Left cardiac atrium (tissue), 4 donors: ENCODE data around the gene TMEM86A. TPM values are rescaled to one million over a fixed set of nuclear protein-coding genes. Genes with fewer than 3 reads are reported as not detected.
A peak's percentile ranks its signal among the peaks of the same experiment; 100 is the strongest.
"Not testable (repeated sequence)": the region's sequence is repeated elsewhere in the genome, so short reads cannot be mapped to it uniquely, and the experiment has no call there.

Experiments
- ATAC-seq, 2 donors: fragments of 200-7000 bp; cut with Tn5 transposase; one replicate each; pipeline ENCODE4 v1.9.1; 2020; ENCODE audit warnings: mild to moderate bottlenecking in 2 of 2, moderate library complexity in 2 of 2
- DNase-seq: peaks from one replicate; pipeline ENCODE4 v3.0.0-alpha.2; 2020
- intact Hi-C, 2 donors: fragments of 100-400 bp; cut with DNase I; formaldehyde crosslinking; loops; one replicate each; pipeline versions ENCODE4 v1.14.1 to v1.15.1; 2022 to 2023
- long read RNA-seq: library from polyadenylated mRNA; unstranded; transcript quantifications from one replicate; pipeline ENCODE4 v2.0.0, GENCODE V29; 2021
- total RNA-seq, 2 donors: library from RNA; stranded (reverse); fragmentation: NEBNext Ultra II Directional; extraction: Animal tissue kit (Norgen Biotek cat#: 25700); gene quantifications; one replicate each; pipeline ENCODE4 v1.2.1, GENCODE V29; 2021
- donor health status: DM: no; HTN: yes; CAD: no.
- donor health status: DM: no; HTN: yes; CAD: no; lungs with severe emphysema.
- donor health status: DM: yes; HTN: yes; CAD: no.
- donor health status: Dilated cardiomyopathy.

Gene TMEM86A, protein sequence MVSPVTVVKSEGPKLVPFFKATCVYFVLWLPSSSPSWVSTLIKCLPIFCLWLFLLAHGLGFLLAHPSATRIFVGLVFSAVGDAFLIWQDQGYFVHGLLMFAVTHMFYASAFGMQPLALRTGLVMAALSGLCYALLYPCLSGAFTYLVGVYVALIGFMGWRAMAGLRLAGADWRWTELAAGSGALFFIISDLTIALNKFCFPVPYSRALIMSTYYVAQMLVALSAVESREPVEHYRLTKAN
- total RNA-seq, result 1 to 10 TPM; 3.9 to 4.8 TPM
- long read RNA-seq, partial matches to known transcripts, result 0 of 4 reads
- long read RNA-seq, other reads (novel, unspliced or antisense), result 2 of 4 reads

DNA sequence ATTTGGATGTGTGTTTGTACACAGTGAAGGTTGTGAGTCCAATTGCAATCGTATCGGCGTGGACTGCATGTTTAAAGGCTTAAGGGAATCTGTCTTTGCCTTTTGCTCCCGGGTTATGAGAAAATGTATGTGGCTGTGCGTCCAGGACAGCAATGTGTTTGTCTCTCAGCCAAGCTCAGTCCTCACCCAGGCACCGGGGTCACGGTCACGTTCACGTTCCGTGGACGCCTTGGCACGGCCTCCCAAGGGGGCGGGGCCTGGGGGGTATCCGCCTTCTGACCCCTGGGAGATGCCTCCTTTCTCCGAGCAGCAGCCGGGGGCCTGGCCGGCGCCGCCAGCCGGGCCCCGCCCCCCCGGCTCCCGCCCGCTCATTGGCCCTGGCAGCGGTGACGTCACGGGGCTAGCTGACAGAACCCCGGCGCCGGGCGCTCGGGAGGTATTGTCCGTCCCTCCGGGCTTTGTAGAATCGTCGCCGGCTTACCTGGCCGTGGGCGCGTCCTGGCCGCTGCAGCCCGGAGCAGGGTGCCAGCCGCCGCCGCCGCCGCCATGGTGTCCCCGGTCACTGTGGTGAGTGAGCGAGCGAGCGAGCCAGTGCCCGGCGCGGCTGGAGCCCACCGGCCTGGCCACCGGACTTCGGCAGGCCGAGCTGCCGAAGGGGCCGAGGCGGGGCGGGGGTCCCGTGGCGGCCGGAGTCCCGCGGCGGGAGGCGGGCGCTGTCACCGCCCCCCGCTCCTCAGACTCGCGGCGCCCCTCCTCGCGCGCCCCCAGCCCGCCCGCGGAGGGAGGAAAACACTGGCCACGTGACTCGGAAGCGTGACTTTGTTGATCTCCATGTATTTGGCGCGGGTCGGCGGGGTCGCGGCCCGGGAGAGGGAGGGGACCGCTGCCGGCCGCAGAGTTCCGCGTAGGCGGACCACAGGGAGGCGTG lies at the start of gene TMEM86A:
TSS of gene TMEM86A (plus strand) at position 439 of the 928 bp plus-strand sequence. CDS start at position 547, 108 bp downstream.
- DNase-seq (peak; percentile 96), ATAC-seq (peak; percentile 96 to 97)
- intact Hi-C loops, result loop anchor here in 1 of 2 donors (5.0 kb wide), 1 partner anchor 66 kb away; the partner anchor contains the start of gene SPTY2D1

GRCh38 chr11:18650353-18650752 lies 48.2 kb upstream of the TMEM86A start:
- ATAC-seq (no peak), DNase-seq (no peak)
- intact Hi-C loops, result no loop called here

DNA sequence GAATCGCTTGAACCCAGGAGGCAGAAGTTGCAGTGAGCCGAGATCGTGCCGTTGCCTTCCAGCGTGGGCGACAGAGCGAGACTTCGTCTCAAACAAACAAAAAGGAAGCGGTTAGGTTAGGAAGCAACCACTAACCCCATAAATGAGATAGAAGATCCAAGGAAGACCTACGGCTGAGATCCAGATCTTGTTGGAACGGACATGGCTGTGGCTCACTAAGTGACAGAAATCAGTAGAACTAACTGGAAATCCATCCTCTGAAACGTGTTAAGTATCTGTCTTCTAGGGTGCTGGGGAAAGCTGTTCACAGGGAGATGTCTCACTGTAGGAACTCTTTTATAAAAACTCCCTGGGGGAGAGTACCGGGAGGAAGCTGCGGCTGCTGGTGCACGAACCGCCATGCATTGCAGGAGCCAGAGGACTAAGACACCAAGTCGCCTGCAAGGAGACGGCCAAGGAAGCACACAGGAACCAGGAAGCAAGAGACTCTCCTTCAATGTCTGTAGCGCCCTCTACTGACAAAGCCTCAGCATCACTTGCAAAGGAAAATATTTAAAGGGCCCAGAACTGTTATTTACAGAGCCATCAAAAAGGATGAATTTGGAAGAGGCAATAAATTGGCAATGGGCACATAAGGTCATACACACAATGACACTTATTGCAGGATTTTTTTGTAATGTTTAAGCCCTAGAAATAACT lies 47.6 kb upstream of the TMEM86A start:
- DNase-seq, result no peak
- intact Hi-C loops, result no loop called here
- peak; percentile 23 for ATAC-seq

DNA sequence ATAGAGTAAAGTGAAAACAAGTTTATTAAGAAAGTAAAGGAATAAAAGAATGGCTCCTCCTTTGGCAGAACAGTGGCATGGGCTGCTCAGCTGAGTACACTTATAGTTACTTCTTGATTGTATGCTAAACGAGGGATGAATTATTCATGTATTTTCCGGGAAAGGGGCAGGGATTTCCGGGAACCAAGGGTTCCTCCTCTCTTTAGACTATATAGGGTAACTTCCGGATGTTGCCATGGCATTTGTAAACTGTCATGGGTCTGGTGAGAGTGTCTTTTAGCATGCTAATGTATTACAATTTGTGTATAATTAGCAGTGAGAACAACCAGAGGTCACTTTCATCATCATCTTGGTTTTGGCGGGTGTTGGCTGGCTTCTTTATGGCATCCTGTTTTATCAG lies 40.9 kb upstream of the TMEM86A start:
- intact Hi-C loops, result no loop called here
- DNase-seq (no peak), ATAC-seq (no peak)

- ATAC-seq, intact Hi-C loops, DNase-seq: not testable (repeated sequence)
Measured at GRCh38 chr11:18665353-18665872, 33.2 kb upstream of the TMEM86A start.

DNA sequence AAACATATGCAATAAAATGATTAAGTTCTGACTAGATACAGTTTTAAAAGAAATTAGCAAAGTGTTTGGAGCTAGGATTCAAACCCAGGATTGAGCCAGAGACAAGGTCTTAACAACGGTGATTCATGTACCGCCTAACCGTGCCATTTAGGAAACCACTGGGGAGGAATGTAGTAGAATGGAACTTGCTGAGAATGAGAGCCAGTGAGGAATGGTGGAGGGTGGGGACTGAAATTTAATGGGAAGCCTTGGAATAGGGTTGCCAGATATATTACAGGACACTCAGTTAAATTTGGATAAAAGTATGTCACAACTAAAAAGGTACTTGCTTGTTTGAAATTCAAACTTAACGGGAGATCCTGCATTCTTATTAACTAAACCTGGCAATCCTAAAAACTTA lies 30.4 kb upstream of the TMEM86A start:
- ATAC-seq (no peak), DNase-seq (no peak)
- intact Hi-C loops, result no loop called here

DNA sequence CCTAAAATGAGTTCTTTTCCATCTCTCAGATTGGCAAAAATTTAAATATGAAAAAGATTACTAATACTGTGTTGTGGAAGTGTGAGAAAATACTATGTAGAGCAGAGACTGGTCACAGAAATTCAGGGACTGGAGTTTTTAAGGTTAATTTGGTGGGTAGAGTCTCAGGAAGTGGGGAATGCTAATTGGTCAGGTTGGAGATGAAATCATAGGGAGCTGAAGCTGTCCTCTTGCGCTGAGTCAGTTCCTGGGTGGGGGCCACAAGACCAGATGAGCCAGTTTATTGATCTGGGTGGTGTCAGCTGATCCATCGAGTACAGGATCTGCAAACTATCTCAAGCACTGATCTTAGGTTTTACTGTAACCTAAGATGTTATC lies 29.4 kb upstream of the TMEM86A start:
- DNase-seq (no peak), ATAC-seq (no peak)
- intact Hi-C loops, result no loop called here

DNA sequence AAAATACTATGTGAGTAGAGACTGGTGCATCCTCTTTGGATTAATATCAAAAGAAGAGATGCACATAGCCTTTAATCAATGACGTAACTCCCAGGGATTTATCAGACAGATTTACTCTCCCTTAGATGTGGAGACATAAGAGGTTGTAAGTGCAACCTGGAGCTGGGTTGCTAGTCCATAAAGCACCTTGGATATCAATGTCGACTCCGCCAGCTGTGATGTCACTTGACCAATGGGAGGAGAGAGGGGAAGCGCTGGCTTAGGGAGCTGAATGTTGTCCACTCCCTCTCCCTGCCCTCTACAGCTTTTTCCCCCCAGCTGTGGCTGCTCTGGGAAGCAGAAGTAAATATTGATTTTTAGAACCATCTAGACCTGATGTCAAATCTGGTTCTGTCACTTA lies 28.9 kb upstream of the TMEM86A start:
- intact Hi-C loops, result no loop called here
- ATAC-seq, result no peak
- no peak for DNase-seq

- DNase-seq, result no peak
- no peak for ATAC-seq
- intact Hi-C loops, result no loop called here
Measured at GRCh38 chr11:18671246-18671645, 27.3 kb upstream of the TMEM86A start.

GRCh38 chr11:18672209-18672608 lies 26.4 kb upstream of the TMEM86A start:
- intact Hi-C loops, DNase-seq: not testable (repeated sequence)
- ATAC-seq, result peak in 1 of 2 donors; percentile 47

- intact Hi-C loops, result no loop called here
- no peak for ATAC-seq
- no peak for DNase-seq
Measured at GRCh38 chr11:18676803-18677202, 21.8 kb upstream of the TMEM86A start.

GRCh38 chr11:18677560-18677959 lies 21.0 kb upstream of the TMEM86A start:
- intact Hi-C loops, result no loop called here
- ATAC-seq (no peak), DNase-seq (no peak)

- DNase-seq, intact Hi-C loops, ATAC-seq: not testable (repeated sequence)
Measured at GRCh38 chr11:18681949-18682348, 16.6 kb upstream of the TMEM86A start.

DNA sequence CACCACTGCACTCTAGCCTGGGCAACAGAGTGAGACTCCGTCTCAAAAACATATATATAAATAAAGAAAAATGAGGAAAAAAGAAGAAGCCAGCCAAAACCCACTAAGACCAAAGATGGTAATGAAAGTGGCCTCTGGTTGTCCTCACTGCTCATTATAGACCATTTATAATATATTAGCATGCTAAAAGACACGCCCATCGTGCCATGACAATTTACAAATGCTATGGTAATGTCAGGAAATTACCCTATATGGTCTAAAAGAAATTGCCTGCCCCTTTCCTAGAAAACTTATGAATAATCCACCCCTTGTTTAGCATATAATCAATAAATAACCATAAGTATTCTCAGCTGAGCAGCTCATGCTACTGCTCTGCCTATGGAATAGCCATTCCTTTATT lies 16.1 kb upstream of the TMEM86A start:
- no peak for ATAC-seq
- intact Hi-C loops, result no loop called here
- DNase-seq, result no peak

- intact Hi-C loops, result no loop called here
- ATAC-seq (no peak), DNase-seq (no peak)
Measured at GRCh38 chr11:18684267-18684666, 14.3 kb upstream of the TMEM86A start.

GRCh38 chr11:18691467-18692140 lies 7.0 kb upstream of the TMEM86A start:
- intact Hi-C loops, ATAC-seq, DNase-seq: not testable (repeated sequence)

- DNase-seq, result no peak
- intact Hi-C loops, result no loop called here
- no peak for ATAC-seq
Measured at GRCh38 chr11:18692941-18693760, 5.4 kb upstream of the TMEM86A start.
